SU-DHL-6 (cell line): ENCODE results near the gene GDF2.

Experiments
- H2AFZ ChIP-seq: fragments of 200-600 bp; sonication (generic); 2 replicates; pipeline ENCODE4 v1.6.1; 2014; ENCODE audit warnings: low read depth, mild to moderate bottlenecking, moderate library complexity, mixed read lengths, antibody characterized with exemption, low read length; ENCODE audit not compliant: severe bottlenecking
- H3F3A ChIP-seq: fragments of 200-600 bp; shearing (Covaris generic); 2 replicates; pipeline ENCODE4 v1.6.0; 2016; ENCODE audit warnings: antibody characterized with exemption, mild to moderate bottlenecking; ENCODE audit not compliant: insufficient read depth
- H3K27ac ChIP-seq: fragments of 200-600 bp; sonication (generic); 2 replicates; pipeline ENCODE4 v1.5.1; 2016; ENCODE audit warnings: low read depth, mild to moderate bottlenecking, low read length, moderate library complexity, mixed read lengths
- H3K27me3 ChIP-seq: fragments of 200-600 bp; sonication (generic), shearing (Covaris generic); 2 replicates; pipeline ENCODE4 v1.6.0; 2014; ENCODE audit warnings: mild to moderate bottlenecking, low read length
- H3K36me3 ChIP-seq: fragments of 200-600 bp; sonication (generic); 2 replicates; pipeline ENCODE4 v1.6.1; 2014; ENCODE audit warnings: mild to moderate bottlenecking, low read length, mixed read lengths
- H3K4me2 ChIP-seq: fragments of 300-600, 200-600 bp; shearing (Covaris generic), sonication (generic); 2 replicates; pipeline ENCODE4 v1.6.0; 2014; ENCODE audit warnings: low read length, low read depth, mild to moderate bottlenecking; ENCODE audit not compliant: poor library complexity, severe bottlenecking
- H3K4me3 ChIP-seq: fragments of 200-600 bp; sonication (generic); 2 replicates; pipeline ENCODE4 v1.5.1; 2014; ENCODE audit warnings: antibody characterized with exemption, low read length, mild to moderate bottlenecking, mixed read lengths; ENCODE audit not compliant: insufficient read depth, poor library complexity, severe bottlenecking
- H3K79me2 ChIP-seq: fragments of 200-600 bp; sonication (generic); 2 replicates; pipeline ENCODE4 v1.6.1; 2014; ENCODE audit warnings: mild to moderate bottlenecking, low read length, moderate library complexity; ENCODE audit not compliant: insufficient read depth
- H3K9ac ChIP-seq: fragments of 200-600 bp; sonication (generic); 2 replicates; pipeline ENCODE4 v1.7.0; 2014; ENCODE audit warnings: mild to moderate bottlenecking, low read length
- H3K9me2 ChIP-seq: fragments of 200-600 bp; sonication (generic); replicated peaks from 2 replicates; pipeline ENCODE4 v1.6.1; 2014; ENCODE audit warnings: low read length; ENCODE audit not compliant: insufficient read depth
- H3K9me3 ChIP-seq: fragments of 200-600 bp; sonication (generic); 2 replicates; pipeline ENCODE4 v1.6.1; 2014; ENCODE audit warnings: low read length, mixed read lengths; ENCODE audit not compliant: insufficient read depth
- H4K20me1 ChIP-seq: fragments of 200-600 bp; sonication (generic); 2 replicates; pipeline ENCODE4 v1.6.1; 2014; ENCODE audit warnings: low read depth, mild to moderate bottlenecking, antibody characterized with exemption, low read length, moderate library complexity, mixed read lengths
- CTCF ChIP-seq: fragments of 200-600 bp; sonication (generic); IDR thresholded peaks from one replicate; pipeline ENCODE4 v1.5.1; 2017; ENCODE audit warnings: antibody characterized with exemption, mild to moderate bottlenecking, low read length, moderate library complexity; ENCODE audit not compliant: insufficient read depth, poor library complexity, severe bottlenecking
- EZH2phosphoT487 ChIP-seq: fragments of 200-600 bp; sonication (generic), shearing (Covaris generic); conservative IDR thresholded peaks from 2 replicates; pipeline ENCODE4 v1.6.1; 2018; ENCODE audit warnings: mild to moderate bottlenecking, antibody characterized with exemption, low read length, moderate library complexity, mixed read lengths

The GDF2 gene

GRCh38 chr10:47286591-47287315 lies 35.5 kb upstream of the GDF2 start:
- Histone ChIP-seq H3K79me2 (no peaks in the 10 kb centered on the region), H3K9me3 (no peaks in the 10 kb centered on the region), H2AFZ (no peak overlapping the region), H3K9ac (no peak overlapping the region), H4K20me1 (no peaks in the 10 kb centered on the region), H3K36me3 (no peaks in the 10 kb centered on the region), H3K4me2 (no peak overlapping the region), H3K27ac (no peak overlapping the region), H3K9me2 (no peaks in the 10 kb centered on the region), H3K4me3 (no peak overlapping the region), H3F3A (no peaks in the 10 kb centered on the region), H3K27me3 (no peaks in the 10 kb centered on the region)
- TF ChIP-seq CTCF = no peak
- no peak for TF ChIP-seq EZH2phosphoT487

- H3K27me3 ChIP-seq = no peaks in the 10 kb centered on the region
- no peaks in the 10 kb centered on the region for H3K36me3 ChIP-seq
- H3K4me2 ChIP-seq = no peak overlapping the region
- H3K9me2 ChIP-seq = no peaks in the 10 kb centered on the region
- H3F3A ChIP-seq = no peaks in the 10 kb centered on the region
- H3K9ac ChIP-seq = no peak overlapping the region
- no peak overlapping the region for H2AFZ ChIP-seq
- H3K79me2 ChIP-seq = no peaks in the 10 kb centered on the region
- H3K4me3 ChIP-seq = no peak overlapping the region
- TF ChIP-seq CTCF (no peak), EZH2phosphoT487 (no peak)
- no peaks in the 10 kb centered on the region for H4K20me1 ChIP-seq
- H3K9me3 ChIP-seq = no peaks in the 10 kb centered on the region
- H3K27ac ChIP-seq = no peak overlapping the region
Measured at GRCh38 chr10:47287365-47287802, 34.9 kb upstream of the GDF2 start.

GRCh38 chr10:47287805-47288204 lies 34.4 kb upstream of the GDF2 start:
- Histone ChIP-seq H3K79me2 (no peaks in the 10 kb centered on the region), H2AFZ (no peak overlapping the region), H3K27ac (no peak overlapping the region), H3F3A (no peaks in the 10 kb centered on the region), H4K20me1 (no peaks in the 10 kb centered on the region), H3K4me2 (no peak overlapping the region), H3K27me3 (no peaks in the 10 kb centered on the region), H3K36me3 (no peaks in the 10 kb centered on the region), H3K9me3 (no peaks in the 10 kb centered on the region), H3K9ac (no peak overlapping the region), H3K9me2 (no peaks in the 10 kb centered on the region), H3K4me3 (no peak overlapping the region)
- TF ChIP-seq CTCF (no peak), EZH2phosphoT487 (no peak)
